ENCODE results near the gene LHFPL6.

- TF ChIP-seq, protein P1, sequence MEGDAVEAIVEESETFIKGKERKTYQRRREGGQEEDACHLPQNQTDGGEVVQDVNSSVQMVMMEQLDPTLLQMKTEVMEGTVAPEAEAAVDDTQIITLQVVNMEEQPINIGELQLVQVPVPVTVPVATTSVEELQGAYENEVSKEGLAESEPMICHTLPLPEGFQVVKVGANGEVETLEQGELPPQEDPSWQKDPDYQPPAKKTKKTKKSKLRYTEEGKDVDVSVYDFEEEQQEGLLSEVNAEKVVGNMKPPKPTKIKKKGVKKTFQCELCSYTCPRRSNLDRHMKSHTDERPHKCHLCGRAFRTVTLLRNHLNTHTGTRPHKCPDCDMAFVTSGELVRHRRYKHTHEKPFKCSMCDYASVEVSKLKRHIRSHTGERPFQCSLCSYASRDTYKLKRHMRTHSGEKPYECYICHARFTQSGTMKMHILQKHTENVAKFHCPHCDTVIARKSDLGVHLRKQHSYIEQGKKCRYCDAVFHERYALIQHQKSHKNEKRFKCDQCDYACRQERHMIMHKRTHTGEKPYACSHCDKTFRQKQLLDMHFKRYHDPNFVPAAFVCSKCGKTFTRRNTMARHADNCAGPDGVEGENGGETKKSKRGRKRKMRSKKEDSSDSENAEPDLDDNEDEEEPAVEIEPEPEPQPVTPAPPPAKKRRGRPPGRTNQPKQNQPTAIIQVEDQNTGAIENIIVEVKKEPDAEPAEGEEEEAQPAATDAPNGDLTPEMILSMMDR (IDR thresholded peaks at IDR 0.05; ENCODE audit: poor library complexity) = no peak
- TF ChIP-seq EZH2 (IDR thresholded peaks at IDR 0.05; ENCODE audit: borderline replicate concordance) (no peak), EZH2phosphoT487 (IDR thresholded peaks at IDR 0.05; ENCODE audit: low read depth, severe bottlenecking, unreplicated experiment) (no peak)
Observed at GRCh38 chr13:39536274-39536673, 66.7 kb downstream of the LHFPL6 start.

Measured in hepatocyte (in vitro differentiated cells).